ENCODE data around the gene TTC5.
"Not testable (repeated sequence)": the region's sequence is repeated elsewhere in the genome, so short reads cannot be mapped to it uniquely, and the experiment has no call there.

The TTC5 gene

GRCh38 chr14:20305265-20306078 is at the start of gene TTC5:
Gene TTC5, minus strand, starts transcription at chr14:20305951. Its CDS starts 14 bp downstream, at chr14:20305937.
- DNase-seq, result peak; percentile 93

- DNase-seq, result no peak
Measured at GRCh38 chr14:20350860-20351259, 45.1 kb upstream of the TTC5 start.

- DNase-seq, result no peak
Measured at GRCh38 chr14:20350282-20350681, 44.5 kb upstream of the TTC5 start.

DNA sequence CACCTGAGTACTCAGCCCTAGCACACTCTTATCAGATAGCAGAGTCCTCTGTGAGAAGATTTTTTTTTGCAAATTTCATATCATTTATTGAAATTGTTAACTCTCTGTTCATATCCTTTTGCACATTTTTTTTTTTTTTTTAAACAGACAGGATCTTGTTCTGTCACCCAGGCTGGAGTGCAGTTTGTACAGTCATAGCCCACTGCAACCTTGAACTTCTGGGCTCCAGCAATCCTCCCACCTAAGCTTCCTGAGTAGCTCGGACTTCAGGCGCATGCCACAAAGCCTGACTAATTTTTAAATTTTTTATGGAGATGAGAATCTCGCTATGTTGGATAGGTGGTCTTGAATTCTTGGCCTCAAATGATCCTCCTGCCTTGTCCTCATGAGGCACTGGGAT is 42.0 kb upstream of the TTC5 start:
- no peak for DNase-seq

- no peak for DNase-seq
Measured at GRCh38 chr14:20346713-20347112, 41.0 kb upstream of the TTC5 start.

DNA sequence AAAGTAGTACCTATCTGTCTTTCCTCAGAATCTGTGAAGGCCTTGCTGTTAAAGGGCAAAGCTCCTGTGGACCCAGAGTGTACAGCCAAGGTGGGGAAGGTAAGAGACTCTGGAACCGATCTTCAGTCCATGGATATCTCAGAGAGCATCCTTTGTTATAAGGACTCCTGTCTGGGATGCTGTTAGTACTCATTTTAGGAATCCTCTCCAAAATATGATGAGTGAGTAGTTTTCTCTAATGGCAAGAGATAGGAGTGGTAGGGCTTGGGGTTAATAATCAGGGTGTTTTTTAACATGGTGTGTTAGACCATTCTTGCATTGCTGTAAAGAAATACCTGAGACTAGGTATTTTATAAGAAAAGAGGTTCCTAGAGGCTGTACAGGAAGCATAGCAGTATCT is 39.6 kb upstream of the TTC5 start:
- no peak for DNase-seq

GRCh38 chr14:20343862-20344220 is 38.1 kb upstream of the TTC5 start:
- DNase-seq, result no peak

GRCh38 chr14:20343092-20343861 is 37.5 kb upstream of the TTC5 start, which contains the start of gene PARP2:
Gene PARP2, plus strand, starts transcription at chr14:20343635. Its CDS starts 7 bp downstream, at chr14:20343642.
- peak; percentile 93 for DNase-seq

DNA sequence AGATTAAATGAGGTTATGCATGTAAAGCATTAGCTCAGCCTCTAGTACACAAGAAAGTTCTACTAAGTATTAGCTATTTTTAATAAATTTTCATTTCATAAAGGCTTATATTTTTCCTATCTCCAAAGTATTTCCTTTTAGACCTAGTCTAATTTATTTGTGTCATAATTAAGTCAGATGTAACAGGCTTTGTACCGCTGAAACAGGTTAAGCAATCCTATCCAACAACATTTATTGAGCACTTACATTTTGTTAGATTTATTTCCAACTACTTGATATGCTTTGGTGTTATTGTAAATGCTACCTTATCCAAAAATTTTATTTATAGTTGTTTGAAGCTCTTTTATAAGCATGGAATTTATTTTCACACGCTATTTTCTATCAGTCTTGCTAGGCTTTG is 35.9 kb upstream of the TTC5 start:
- no peak for DNase-seq

DNA sequence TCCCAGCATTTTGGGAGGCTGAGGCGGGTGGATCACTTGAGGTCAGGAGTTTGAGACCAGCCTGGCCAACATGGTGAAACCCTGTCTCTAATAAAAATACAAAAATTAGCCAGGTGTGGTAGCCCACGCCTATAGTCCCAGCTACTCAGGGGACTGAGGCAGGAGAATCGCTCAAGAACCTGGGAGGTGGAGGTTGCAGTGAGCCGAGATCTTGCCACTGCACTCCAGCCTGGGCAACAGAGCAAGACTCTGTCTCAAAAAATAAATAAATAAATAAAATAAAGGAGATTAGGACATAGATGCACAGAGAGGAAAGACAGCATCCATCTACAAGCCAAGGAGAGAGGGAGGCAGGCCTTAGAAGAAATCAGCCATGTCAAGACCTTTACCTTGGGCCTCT is 35.3 kb upstream of the TTC5 start:
- not testable (repeated sequence) for DNase-seq

- no peak for DNase-seq
Measured at GRCh38 chr14:20334017-20334416, 28.3 kb upstream of the TTC5 start.

GRCh38 chr14:20333494-20333841 is 27.7 kb upstream of the TTC5 start:
- no peak for DNase-seq

- peak; percentile 32 for DNase-seq
Measured at GRCh38 chr14:20332788-20333493, 27.2 kb upstream of the TTC5 start, which contains the start of gene CCNB1IP1. Gene CCNB1IP1, minus strand, starts transcription at chr14:20333279. Its CDS starts 16,756 bp downstream, at chr14:20316523.

DNA sequence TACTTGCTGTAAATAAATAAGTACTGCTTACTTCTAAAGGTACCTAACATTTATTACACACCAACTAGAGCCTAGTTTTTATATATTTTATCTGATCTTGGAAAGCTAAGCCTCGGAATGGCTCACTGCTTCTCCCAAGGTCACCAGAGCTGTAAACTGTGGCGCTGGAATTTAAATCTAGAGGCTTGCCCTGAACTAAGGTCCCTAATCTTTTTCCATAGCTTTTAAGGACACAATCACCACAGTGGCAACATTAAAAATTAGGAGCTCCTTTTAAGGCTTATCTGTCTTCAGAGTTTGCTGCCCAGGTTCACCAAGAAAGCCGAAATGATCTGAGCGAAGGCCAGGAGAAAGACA is 26.7 kb upstream of the TTC5 start:
- DNase-seq, result no peak

- DNase-seq, result no peak
Measured at GRCh38 chr14:20331053-20331613, 25.4 kb upstream of the TTC5 start.

DNA sequence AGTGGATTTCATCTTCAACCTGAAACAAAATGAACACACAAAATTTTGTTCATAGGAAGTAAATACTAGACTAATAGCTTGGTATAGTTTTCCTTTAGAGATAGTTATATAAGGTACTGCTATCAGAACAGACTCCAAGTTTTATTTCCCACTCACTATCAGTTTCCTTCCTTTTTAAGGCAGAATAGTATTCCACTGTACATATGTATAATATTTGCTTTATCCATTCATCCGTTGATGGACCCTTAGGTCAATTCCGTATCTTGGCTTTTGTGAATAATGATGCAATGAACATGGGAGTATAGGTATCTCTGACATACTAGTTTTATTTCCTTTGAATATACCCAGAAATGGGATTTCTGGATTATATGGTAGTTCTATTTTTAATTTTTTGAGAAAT is 23.6 kb upstream of the TTC5 start:
- no peak for DNase-seq

GRCh38 chr14:20328705-20329104 is 23.0 kb upstream of the TTC5 start:
- DNase-seq, result no peak

DNA sequence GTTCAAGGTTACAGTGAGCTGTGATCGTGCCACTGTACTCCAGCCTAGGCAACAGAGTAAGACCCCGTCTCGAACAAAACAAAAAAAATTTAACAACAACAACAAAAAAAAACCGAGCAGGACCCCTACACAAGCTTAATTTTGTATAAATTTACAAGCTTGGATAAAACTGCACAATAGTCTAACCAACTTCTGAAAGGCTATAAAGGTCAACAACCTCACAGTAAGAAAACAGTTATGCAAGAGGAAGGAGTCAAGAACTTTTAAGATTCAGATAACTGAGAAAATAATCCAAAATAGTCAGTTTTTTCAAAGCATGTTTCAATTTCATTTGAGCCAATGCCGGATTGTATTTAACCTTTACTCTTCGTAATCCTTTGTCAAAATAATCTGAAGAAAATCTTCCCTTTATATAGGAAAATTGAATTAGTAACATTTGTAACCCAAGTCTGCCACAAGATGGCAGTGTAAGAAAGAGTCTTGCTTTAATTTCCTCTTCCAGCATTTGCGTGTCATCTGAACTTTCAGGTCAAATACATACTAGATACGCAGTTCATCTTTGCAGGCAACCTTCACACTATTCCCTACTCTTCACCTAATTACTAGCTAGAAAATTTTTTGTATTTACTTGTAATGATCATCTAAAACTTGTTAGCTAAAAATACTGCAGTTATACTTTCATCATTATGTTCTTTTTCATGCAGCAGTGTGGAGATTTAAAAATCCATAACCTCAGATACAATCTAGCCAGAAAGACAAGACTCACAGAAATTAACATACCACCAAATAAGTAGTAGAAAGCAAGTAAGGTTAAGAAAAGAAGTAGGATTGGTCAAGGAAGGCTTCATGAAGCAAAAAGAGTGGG is 21.5 kb upstream of the TTC5 start:
- DNase-seq, result no peak

- no peak for DNase-seq
Measured at GRCh38 chr14:20317720-20318119, 12.0 kb upstream of the TTC5 start.

GRCh38 chr14:20314026-20314425 is 8.3 kb upstream of the TTC5 start:
- no peak for DNase-seq

GRCh38 chr14:20306079-20306423 is 300 bp upstream of the TTC5 start:
- no peak for DNase-seq

DNA sequence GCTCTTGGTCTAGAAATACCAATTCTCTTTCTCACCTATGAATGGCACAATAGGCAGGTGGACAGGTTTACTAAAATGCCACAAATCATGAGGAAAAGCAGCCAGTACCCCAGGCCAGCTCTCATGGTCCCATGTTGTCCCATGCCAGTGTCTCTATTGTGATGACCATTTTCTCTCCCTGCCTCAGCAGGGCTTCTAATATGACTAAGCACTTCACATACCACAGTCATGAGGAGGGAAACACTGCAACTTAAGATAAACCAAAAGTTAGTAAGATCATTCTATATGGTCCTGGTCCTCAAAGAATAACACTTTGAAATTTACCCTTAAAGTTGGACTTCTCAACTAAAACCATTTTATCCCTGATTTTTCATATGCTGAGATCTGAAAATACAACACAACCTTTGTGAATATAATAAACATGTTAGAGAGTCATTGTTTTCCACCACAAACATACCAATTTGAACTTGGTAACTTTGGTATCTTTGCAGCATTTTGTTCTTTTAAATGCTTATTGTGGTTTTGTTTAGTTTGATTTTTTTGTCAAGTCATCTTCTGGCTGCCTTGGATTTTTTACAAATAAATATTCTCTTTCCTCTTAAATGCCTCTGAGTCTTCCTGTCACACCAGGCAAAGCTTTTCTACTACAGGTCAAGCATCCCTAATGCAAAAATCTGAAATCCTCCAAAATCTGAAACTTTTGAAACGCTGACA is 3.6 kb downstream of the TTC5 start:
- DNase-seq, result no peak
